Activated CD4-positive, alpha-beta memory T cell treated with anti-CD3 and anti-CD28 coated beads for 36 hours (primary cell): ENCODE data around the gene TMEM91. TPM values are rescaled to one million over a fixed set of nuclear protein-coding genes. Genes with fewer than 3 reads are reported as not detected.
"Not testable (repeated sequence)": the region's sequence is repeated elsewhere in the genome, so short reads cannot be mapped to it uniquely, and the experiment has no call there.

ENCODE experiments used
- CTCF ChIA-PET: fragments of 350-600 bp; sonication (Branson Sonifier 250); formaldehyde crosslinking; loops from one replicate; lab custom pipeline; 2021; ENCODE audit warnings: antibody characterized with exemption, inconsistent platforms; lab: Charles Lee
- POLR2A ChIA-PET: fragments of 350-600 bp; sonication (Branson Sonifier 250); formaldehyde crosslinking; loops from one replicate; lab custom pipeline; 2021; ENCODE audit warnings: antibody characterized with exemption; lab: Charles Lee
- DNase-seq: peaks from one replicate; pipeline ENCODE4 v3.0.0-alpha.2; 2020
- H3K27ac Mint-ChIP-seq: one replicate; pipeline ENCODE4 v1.8.0; 2021; ENCODE audit warnings: mixed read lengths
- H3K27me3 Mint-ChIP-seq: one replicate; pipeline ENCODE4 v1.8.0; 2021; ENCODE audit warnings: mixed read lengths
- H3K36me3 Mint-ChIP-seq: one replicate; pipeline ENCODE4 v1.8.0; 2021; ENCODE audit warnings: mixed read lengths
- H3K4me1 Mint-ChIP-seq: one replicate; pipeline ENCODE4 v1.8.0; 2021; ENCODE audit warnings: low read depth, mixed read lengths
- H3K4me3 Mint-ChIP-seq: one replicate; pipeline ENCODE4 v1.8.0; 2021; ENCODE audit warnings: mild to moderate bottlenecking, mixed read lengths
- H3K9me3 Mint-ChIP-seq: one replicate; pipeline ENCODE4 v1.8.0; 2021; ENCODE audit warnings: mixed read lengths
- intact Hi-C: fragments of 100-400 bp; cut with micrococcal nuclease; formaldehyde crosslinking; loops from one replicate; pipeline ENCODE4 v1.15.1; 2023
- total RNA-seq, 2 experiments: library from RNA; stranded (reverse); gene quantifications; one replicate each; pipeline ENCODE4 v1.2.3, GENCODE V29; 2021

TMEM91 gene
- total RNA-seq, 2 experiments from 2014 or later: 4.5 to 4.6 TPM

- H3K36me3 Mint-ChIP-seq, DNase-seq, H3K9me3 Mint-ChIP-seq, POLR2A ChIA-PET, H3K27ac Mint-ChIP-seq, intact Hi-C loops, H3K4me3 Mint-ChIP-seq, CTCF ChIA-PET, H3K4me1 Mint-ChIP-seq, H3K27me3 Mint-ChIP-seq: not testable (repeated sequence)
Observed at GRCh38 chr19:41381536-41381935, 5.2 kb downstream of the TMEM91 start.

GRCh38 chr19:41384351-41384750, 8.0 kb downstream of the TMEM91 start:
- Mint-ChIP-seq H3K36me3 (peaks cover 8% of the 10 kb centered on the region), H3K4me3 (no peak overlapping the region), H3K27ac (no peak overlapping the region), H3K27me3 (no peaks in the 10 kb centered on the region), H3K4me1 (no peaks in the 10 kb centered on the region), H3K9me3 (no peaks in the 10 kb centered on the region)
- intact Hi-C loops: no loop called here
- DNase-seq: no peak
- POLR2A ChIA-PET: interaction anchor here (1.1 kb wide), 1 partner anchor 19 kb away, joined by 3 read pairs; no protein-coding TSS in a partner anchor
- CTCF ChIA-PET: no interaction called here

GRCh38 chr19:41386442-41386841, 10.1 kb downstream of the TMEM91 start:
- ChIA-PET POLR2A (interaction anchor here (0.8 kb wide), 1 partner anchor 9 kb away, joined by 5 read pairs; no protein-coding TSS in a partner anchor), CTCF (no interaction called here)
- no peak for DNase-seq
- intact Hi-C loops: no loop called here
- Mint-ChIP-seq H3K4me1 (no peaks in the 10 kb centered on the region), H3K36me3 (peaks cover 14% of the 10 kb centered on the region), H3K4me3 (no peak overlapping the region), H3K27me3 (no peaks in the 10 kb centered on the region), H3K27ac (no peak overlapping the region), H3K9me3 (no peaks in the 10 kb centered on the region)

GRCh38 chr19:41391618-41392017, 15.3 kb downstream of the TMEM91 start:
- Mint-ChIP-seq H3K27me3 (no peaks in the 10 kb centered on the region), H3K36me3 (peaks cover 11% of the 10 kb centered on the region), H3K4me1 (peaks cover 14% of the 10 kb centered on the region), H3K9me3 (no peaks in the 10 kb centered on the region), H3K4me3 (no peak overlapping the region), H3K27ac (no peak overlapping the region)
- POLR2A ChIA-PET: no interaction called here
- intact Hi-C loops: no loop called here
- CTCF ChIA-PET: no interaction called here
- no peak for DNase-seq

GRCh38 chr19:41392775-41393174, 16.4 kb downstream of the TMEM91 start:
- H3K27ac Mint-ChIP-seq: no peak overlapping the region
- no peak for DNase-seq
- intact Hi-C loops: no loop called here
- peaks cover 10% of the 10 kb centered on the region for H3K36me3 Mint-ChIP-seq
- H3K9me3 Mint-ChIP-seq: no peaks in the 10 kb centered on the region
- peaks cover 17% of the 10 kb centered on the region for H3K4me1 Mint-ChIP-seq
- H3K27me3 Mint-ChIP-seq: no peaks in the 10 kb centered on the region
- POLR2A ChIA-PET: no interaction called here
- CTCF ChIA-PET: no interaction called here
- no peak overlapping the region for H3K4me3 Mint-ChIP-seq

GRCh38 chr19:41395355-41395754, 19.0 kb downstream of the TMEM91 start:
- Mint-ChIP-seq H3K4me3 (no peak overlapping the region), H3K36me3 (peaks cover 7% of the 10 kb centered on the region), H3K27ac (no peak overlapping the region), H3K9me3 (no peaks in the 10 kb centered on the region), H3K4me1 (peaks cover 36% of the 10 kb centered on the region), H3K27me3 (no peaks in the 10 kb centered on the region)
- intact Hi-C loops: no loop called here
- DNase-seq: no peak
- POLR2A ChIA-PET: interaction anchor here (1.2 kb wide), 1 partner anchor 9 kb away, joined by 5 read pairs; no protein-coding TSS in a partner anchor
- CTCF ChIA-PET: no interaction called here

GRCh38 chr19:41397086-41398049, 21.0 kb downstream of the TMEM91 start, which contains the start of the genes BCKDHA and EXOSC5:
TSS of gene BCKDHA (plus strand) at chr19:41397818. CDS start at chr19:41397828, 10 bp downstream.
TSS of gene EXOSC5 (minus strand) at chr19:41397359. CDS start at chr19:41397328, 31 bp downstream.
- Mint-ChIP-seq H3K9me3 (no peaks in the 10 kb centered on the region), H3K4me1 (peaks cover 41% of the 10 kb centered on the region), H3K27me3 (no peaks in the 10 kb centered on the region), H3K27ac (peak within 1 kb of the TSS; percentile 98), H3K4me3 (peak within 1 kb of the TSS; percentile 96), H3K36me3 (peaks cover 4% of the 10 kb centered on the region)
- peak; percentile 99 for DNase-seq
- intact Hi-C loops: loop anchor here (1.0 to 2.0 kb wide), 5 partner anchors 33 to 681 kb away; partner anchors contain the start of genes B9D2, COQ8B, DMAC2 and TGFB1
- CTCF ChIA-PET: interaction anchor here (0.8 kb wide), 1 partner anchor 32 kb away, joined by 3 read pairs; no protein-coding TSS in a partner anchor
- POLR2A ChIA-PET: no interaction called here

- no peak for DNase-seq
- H3K27ac Mint-ChIP-seq: peak overlapping the region; percentile 98
- intact Hi-C loops: no loop called here
- H3K27me3 Mint-ChIP-seq: no peaks in the 10 kb centered on the region
- peaks cover 41% of the 10 kb centered on the region for H3K4me1 Mint-ChIP-seq
- H3K9me3 Mint-ChIP-seq: no peaks in the 10 kb centered on the region
- peaks cover 4% of the 10 kb centered on the region for H3K36me3 Mint-ChIP-seq
- peak overlapping the region; percentile 96 for H3K4me3 Mint-ChIP-seq
- ChIA-PET CTCF (interaction anchor here (0.8 to 1.2 kb wide), 3 partner anchors 32 to 199 kb away, joined by 3 to 4 read pairs (median 3); partner anchors contain the start of gene DMAC2), POLR2A (interaction anchor here (0.6 kb wide), 1 partner anchor 210 kb away, joined by 3 read pairs; no protein-coding TSS in a partner anchor)
Observed at GRCh38 chr19:41398050-41398418, 21.7 kb downstream of the TMEM91 start.

GRCh38 chr19:41398598-41398997, 22.3 kb downstream of the TMEM91 start:
- ChIA-PET CTCF (interaction anchor here (0.8 to 1.2 kb wide), 3 partner anchors 33 to 199 kb away, joined by 3 to 4 read pairs (median 3); partner anchors contain the start of gene DMAC2), POLR2A (interaction anchor here (0.6 kb wide), 2 partner anchors 42 to 211 kb away, joined by 3 to 4 read pairs; no protein-coding TSS in a partner anchor)
- no peak for DNase-seq
- peaks cover 4% of the 10 kb centered on the region for H3K36me3 Mint-ChIP-seq
- no peak overlapping the region for H3K27ac Mint-ChIP-seq
- no peaks in the 10 kb centered on the region for H3K27me3 Mint-ChIP-seq
- no peaks in the 10 kb centered on the region for H3K9me3 Mint-ChIP-seq
- H3K4me3 Mint-ChIP-seq: peak overlapping the region; percentile 96
- peaks cover 41% of the 10 kb centered on the region for H3K4me1 Mint-ChIP-seq
- intact Hi-C loops: no loop called here

- no peak for DNase-seq
- intact Hi-C loops: no loop called here
- Mint-ChIP-seq H3K4me1 (peaks cover 41% of the 10 kb centered on the region), H3K27ac (no peak overlapping the region), H3K9me3 (no peaks in the 10 kb centered on the region), H3K36me3 (peaks cover 2% of the 10 kb centered on the region), H3K27me3 (no peaks in the 10 kb centered on the region), H3K4me3 (peak overlapping the region; percentile 96)
- ChIA-PET POLR2A (interaction anchor here (0.6 kb wide), 1 partner anchor 42 kb away, joined by 4 read pairs; no protein-coding TSS in a partner anchor), CTCF (interaction anchor here (0.5 to 1.2 kb wide), 3 partner anchors 41 to 710 kb away, joined by 3 to 4 read pairs (median 3); partner anchors contain the start of gene DMAC2)
Observed at GRCh38 chr19:41399091-41399490, 22.8 kb downstream of the TMEM91 start.

GRCh38 chr19:41399525-41399924, 23.2 kb downstream of the TMEM91 start:
- CTCF ChIA-PET: interaction anchor here (0.5 kb wide), 1 partner anchor 709 kb away, joined by 3 read pairs; no protein-coding TSS in a partner anchor
- POLR2A ChIA-PET: no interaction called here
- H3K9me3 Mint-ChIP-seq: no peaks in the 10 kb centered on the region
- H3K4me1 Mint-ChIP-seq: peaks cover 41% of the 10 kb centered on the region
- intact Hi-C loops: no loop called here
- no peak for DNase-seq
- H3K27ac Mint-ChIP-seq: no peak overlapping the region
- H3K36me3 Mint-ChIP-seq: peaks cover 2% of the 10 kb centered on the region
- no peak overlapping the region for H3K4me3 Mint-ChIP-seq
- no peaks in the 10 kb centered on the region for H3K27me3 Mint-ChIP-seq

- ChIA-PET CTCF (interaction anchor here (0.5 kb wide), 1 partner anchor 139 kb away, joined by 3 read pairs; no protein-coding TSS in a partner anchor), POLR2A (no interaction called here)
- H3K36me3 Mint-ChIP-seq: no peaks in the 10 kb centered on the region
- H3K27me3 Mint-ChIP-seq: no peaks in the 10 kb centered on the region
- no peak overlapping the region for H3K4me3 Mint-ChIP-seq
- no peaks in the 10 kb centered on the region for H3K9me3 Mint-ChIP-seq
- no peak overlapping the region for H3K27ac Mint-ChIP-seq
- H3K4me1 Mint-ChIP-seq: peaks cover 29% of the 10 kb centered on the region
- DNase-seq: no peak
- intact Hi-C loops: no loop called here
Observed at GRCh38 chr19:41401483-41401882, 25.1 kb downstream of the TMEM91 start.
